GM12878 (cell line): ENCODE results near the gene EEF1A2. TPM values are rescaled to one million over a fixed set of nuclear protein-coding genes. Genes with fewer than 3 reads are reported as not detected.

Experiments
- ATAC-seq: fragments of 200-7000 bp; cut with Tn5 transposase; 3 replicates; pipeline ENCODE4 v1.9.1; 2020; ENCODE audit warnings: mild to moderate bottlenecking, moderate library complexity
- BruUV-seq: library from RNA; stranded (reverse); fragments of 400-500 nt; replicated peaks from 2 replicates; lab custom pipeline; 2021; lab: Mats Ljungman, UMichigan
- CTCF ChIA-PET: fragments of 300-600 bp; sonication (Branson Sonifier 250); formaldehyde crosslinking; extraction: SDS; loops from one replicate; lab custom pipeline; 2021; ENCODE audit warnings: inconsistent platforms; lab: Yijun Ruan, JAX
- POLR2A ChIA-PET: fragments of 350-600 bp; formaldehyde crosslinking; extraction: SDS; loops from one replicate; lab custom pipeline; 2021; ENCODE audit warnings: inconsistent platforms; lab: Charles Lee
- RAD21 ChIA-PET: fragments of 300-600 bp; sonication (Branson Sonifier 250); formaldehyde crosslinking; loops from one replicate; lab custom pipeline; 2023; ENCODE audit warnings: antibody characterized with exemption; ENCODE audit not compliant: unreplicated experiment; lab: Charles Lee
- SMC1A ChIA-PET: fragments of 300-600 bp; sonication (Branson Sonifier 250); formaldehyde crosslinking; loops from one replicate; lab custom pipeline; 2023; ENCODE audit not compliant: unreplicated experiment, uncharacterized antibody; lab: Charles Lee
- DNase-seq: peaks from one replicate; pipeline ENCODE4 v3.0.0-alpha.2; 2011; ENCODE audit warnings: low read depth, low spot score
- FAIRE-seq: peaks from 3 replicates; lab custom pipeline; 2011; peaks lifted over from hg19 to GRCh38; lab: Jason Lieb, UNC
- H2AFZ ChIP-seq: 2 replicates; pipeline ENCODE4 v1.6.0; 2011; ENCODE audit warnings: low read depth, low read length, control low read depth; ENCODE audit not compliant: control insufficient read depth
- H3K27ac ChIP-seq: 2 replicates; pipeline ENCODE4 v1.5.1; 2011; ENCODE audit warnings: control low read depth; ENCODE audit not compliant: control insufficient read depth, insufficient read depth
- H3K27me3 ChIP-seq, 2 experiments: replicated peaks in 1 of 2; 2 replicates each; pipeline versions ENCODE4 v1.6.0 to v1.6.1; 2011; ENCODE audit warnings: low read length in 1 of 2; ENCODE audit not compliant: control insufficient read depth in 2 of 2, insufficient read depth in 2 of 2
- H3K36me3 ChIP-seq, 2 experiments: 2 replicates each; pipeline ENCODE4 v1.5.1; 2011; ENCODE audit warnings: low read length in 1 of 2; ENCODE audit not compliant: control insufficient read depth in 2 of 2, insufficient read depth in 2 of 2
- H3K4me1 ChIP-seq: 2 replicates; pipeline ENCODE4 v1.6.1; 2011; ENCODE audit warnings: mild to moderate bottlenecking, low read length, moderate library complexity, mixed read lengths; ENCODE audit not compliant: control insufficient read depth, insufficient read depth
- H3K4me2 ChIP-seq: 2 replicates; pipeline ENCODE4 v1.6.0; 2011; ENCODE audit warnings: control low read depth; ENCODE audit not compliant: control insufficient read depth, insufficient read depth
- H3K4me3 ChIP-seq: fragments of 200-600 bp; sonication (generic); 2 replicates; pipeline ENCODE4 v1.5.1; 2016
- H3K79me2 ChIP-seq: 2 replicates; pipeline ENCODE4 v1.6.0; 2011; ENCODE audit warnings: low read length; ENCODE audit not compliant: control insufficient read depth, insufficient read depth
- H3K9ac ChIP-seq: 2 replicates; pipeline ENCODE4 v1.8.0; 2011; ENCODE audit warnings: low read length, control low read depth, mixed read lengths; ENCODE audit not compliant: control insufficient read depth, insufficient read depth
- H3K9me3 ChIP-seq: replicated peaks from 3 replicates; pipeline ENCODE4 v1.5.1; 2011; ENCODE audit warnings: mild to moderate bottlenecking, low read length; ENCODE audit not compliant: control insufficient read depth, insufficient read depth
- H4K20me1 ChIP-seq: 2 replicates; pipeline ENCODE4 v1.6.0; 2011; ENCODE audit not compliant: control insufficient read depth, insufficient read depth
- HDAC6 ChIP-seq: fragments of 200-600 bp; sonication (generic); IDR thresholded peaks from one replicate; pipeline ENCODE4 v1.8.0; 2017; ENCODE audit warnings: antibody characterized with exemption; ENCODE audit not compliant: unreplicated experiment
- POLR2A ChIP-seq: IDR thresholded peaks from 2 replicates; pipeline ENCODE4 v1.6.1; 2011; ENCODE audit warnings: low read depth, mild to moderate bottlenecking, low read length
- POLR2AphosphoS5 ChIP-seq: IDR thresholded peaks from 2 replicates; pipeline ENCODE4 v1.6.1; 2011; ENCODE audit warnings: mild to moderate bottlenecking, low read length, inconsistent platforms
- SREBF2 ChIP-seq: IDR thresholded peaks from 2 replicates; pipeline ENCODE4 v1.6.1; 2012; ENCODE audit warnings: mild to moderate bottlenecking, low read length
- SUPT20H ChIP-seq: IDR thresholded peaks from 2 replicates; pipeline ENCODE4 v1.6.1; 2011; ENCODE audit warnings: low read depth, mild to moderate bottlenecking, low read length, moderate library complexity, borderline replicate concordance; ENCODE audit not compliant: control insufficient read depth
- SUZ12 ChIP-seq: fragments of 200-600 bp; sonication (generic); IDR thresholded peaks from one replicate; pipeline ENCODE4 v1.6.1; 2018; ENCODE audit warnings: antibody characterized with exemption, mild to moderate bottlenecking; ENCODE audit not compliant: unreplicated experiment
- TARDBP ChIP-seq: IDR thresholded peaks from 2 replicates; pipeline ENCODE4 v1.6.1; 2016; ENCODE audit warnings: borderline replicate concordance
- ZBED1 ChIP-seq: IDR thresholded peaks from 2 replicates; pipeline ENCODE4 v1.6.1; 2016; ENCODE audit warnings: borderline replicate concordance
- WGBS: methylation state at CpG from one replicate; pipeline ENCODE4 v1.1.6; 2016; ENCODE audit warnings: low lambda C conversion rate; ENCODE audit not compliant: insufficient replicate concordance, insufficient coverage; ENCODE audit errors: missing lambda C conversion rate; 5-methylcytosine and 5-hydroxymethylcytosine counted together
- in situ Hi-C: fragments of 300-500 bp; cut with MboI; formaldehyde crosslinking; loops from 9 replicates; pipeline ENCODE4 v1.14.3; 2018; ENCODE audit warnings: mixed read lengths
- intact Hi-C: fragments of 100-400 bp; cut with micrococcal nuclease; formaldehyde crosslinking; loops from one replicate; pipeline ENCODE4 v1.14.2; 2022; ENCODE audit not compliant: unreplicated experiment
- polyA plus RNA-seq, 11 experiments: library from polyadenylated mRNA; depleted of rRNA in 4 of 11; unstranded in 6 of 11; stranded (reverse) in 5 of 11; fragments of >200 nt; fragmentation: Nextera tagmentation in 4 of 11; fragmentation: Illumina TruSeq in 1 of 11; extraction: Ambion mirVana in 4 of 11; extraction: Trizol in 1 of 11; gene quantifications; 1 replicate in 1 of 11; 2 replicates in 10 of 11; pipeline versions ENCODE4 v1.2.1 to v1.2.3, GENCODE V29; 2011 to 2016; ENCODE audit warnings: inconsistent platforms in 2 of 11, missing spikeins in 2 of 11, low read depth in 1 of 11
- total RNA-seq, 4 experiments: library from RNA; depleted of rRNA in 3 of 4; stranded (reverse); fragments of >200 nt in 3 of 4; fragmentation: Illumina TruSeq in 1 of 4; extraction: Trizol in 1 of 4; gene quantifications; 2 replicates each; pipeline versions ENCODE4 v1.2.1 to v1.2.3, GENCODE V29; 2013 to 2021
- TF ChIP-seq, protein P1 (sequence below): fragments of 450-650 bp; IDR thresholded peaks from 2 replicates; pipeline ENCODE4 v1.6.1; 2017; ENCODE audit warnings: mild to moderate bottlenecking
- TF ChIP-seq, protein P2 (sequence below): fragments of 450-650 bp; formaldehyde crosslinking; IDR thresholded peaks from 2 replicates; pipeline ENCODE4 v1.4.0; 2022; ENCODE audit warnings: mild to moderate bottlenecking, moderate library complexity

EEF1A2 gene
- total and polyA plus RNA-seq, 10 of the 15 experiments (the other 5 are each of a cell fraction or from before 2014, with no cell fraction given), result 0.56 TPM; not detected in 9

DNA sequence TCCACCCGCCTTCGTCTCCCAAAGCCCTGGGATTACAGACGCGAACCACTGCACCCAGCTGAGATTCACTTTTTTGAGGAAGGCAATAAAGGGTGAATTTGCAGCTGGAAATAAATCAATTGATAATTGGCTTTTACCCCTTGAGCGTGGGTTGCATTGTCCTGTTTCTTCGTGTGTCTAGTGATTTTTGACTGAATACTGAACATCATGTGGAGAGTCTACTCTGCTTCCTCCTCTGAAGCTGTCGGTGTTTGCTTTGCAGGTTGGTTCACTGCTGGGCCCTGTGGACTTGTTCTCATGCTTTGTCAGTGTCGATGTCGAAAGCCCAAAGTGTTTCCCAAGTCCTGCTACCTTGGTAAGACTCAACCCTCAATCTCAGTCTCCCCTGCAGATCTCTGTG is 5.8 kb upstream of the EEF1A2 start:
- H3K4me2 ChIP-seq, result no peak overlapping the region
- no peaks in the 10 kb centered on the region for H4K20me1 ChIP-seq
- no peak for DNase-seq
- H3K4me1 ChIP-seq, result no peaks in the 10 kb centered on the region
- H3K36me3 ChIP-seq, result no peaks in the 10 kb centered on the region
- no peaks in the 10 kb centered on the region; a peak in 2 of 4 replicates for H3K27me3 ChIP-seq
- POLR2A ChIA-PET, result no interaction called here
- no TSS peak for BruUV-seq
- no peaks in the 10 kb centered on the region; the same call in 2 of the 3 replicates for H3K9me3 ChIP-seq
- CTCF ChIA-PET, result interaction anchor here (1.0 to 1.2 kb wide), 2 partner anchors 8 to 33 kb away, joined by 3 to 5 read pairs; no protein-coding TSS in a partner anchor
- H3K79me2 ChIP-seq, result no peaks in the 10 kb centered on the region
- intact Hi-C loops (no loop called here), in situ Hi-C loops (no loop called here)
- no peak overlapping the region for H3K4me3 ChIP-seq
- H3K9ac ChIP-seq, result no peak overlapping the region
- 55% methylated on average over 9 of the region's 9 CpGs for WGBS
- H3K27ac ChIP-seq, result no peak overlapping the region
- H2AFZ ChIP-seq, result no peak overlapping the region
- no peak for FAIRE-seq
- RAD21 ChIA-PET, result no interaction called here
- SMC1A ChIA-PET, result no interaction called here
- no peak for ATAC-seq
- no peak for TF ChIP-seq TARDBP
- TF ChIP-seq, protein P1, sequence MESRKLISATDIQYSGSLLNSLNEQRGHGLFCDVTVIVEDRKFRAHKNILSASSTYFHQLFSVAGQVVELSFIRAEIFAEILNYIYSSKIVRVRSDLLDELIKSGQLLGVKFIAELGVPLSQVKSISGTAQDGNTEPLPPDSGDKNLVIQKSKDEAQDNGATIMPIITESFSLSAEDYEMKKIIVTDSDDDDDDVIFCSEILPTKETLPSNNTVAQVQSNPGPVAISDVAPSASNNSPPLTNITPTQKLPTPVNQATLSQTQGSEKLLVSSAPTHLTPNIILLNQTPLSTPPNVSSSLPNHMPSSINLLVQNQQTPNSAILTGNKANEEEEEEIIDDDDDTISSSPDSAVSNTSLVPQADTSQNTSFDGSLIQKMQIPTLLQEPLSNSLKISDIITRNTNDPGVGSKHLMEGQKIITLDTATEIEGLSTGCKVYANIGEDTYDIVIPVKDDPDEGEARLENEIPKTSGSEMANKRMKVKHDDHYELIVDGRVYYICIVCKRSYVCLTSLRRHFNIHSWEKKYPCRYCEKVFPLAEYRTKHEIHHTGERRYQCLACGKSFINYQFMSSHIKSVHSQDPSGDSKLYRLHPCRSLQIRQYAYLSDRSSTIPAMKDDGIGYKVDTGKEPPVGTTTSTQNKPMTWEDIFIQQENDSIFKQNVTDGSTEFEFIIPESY, result no peak
- TF ChIP-seq ZBED1, result no peak
- TF ChIP-seq POLR2AphosphoS5, result no peak
- TF ChIP-seq SUZ12, result no peak
- no peak for TF ChIP-seq HDAC6
- no peak for TF ChIP-seq POLR2A
- TF ChIP-seq SREBF2, result no peak
- TF ChIP-seq, protein P2, sequence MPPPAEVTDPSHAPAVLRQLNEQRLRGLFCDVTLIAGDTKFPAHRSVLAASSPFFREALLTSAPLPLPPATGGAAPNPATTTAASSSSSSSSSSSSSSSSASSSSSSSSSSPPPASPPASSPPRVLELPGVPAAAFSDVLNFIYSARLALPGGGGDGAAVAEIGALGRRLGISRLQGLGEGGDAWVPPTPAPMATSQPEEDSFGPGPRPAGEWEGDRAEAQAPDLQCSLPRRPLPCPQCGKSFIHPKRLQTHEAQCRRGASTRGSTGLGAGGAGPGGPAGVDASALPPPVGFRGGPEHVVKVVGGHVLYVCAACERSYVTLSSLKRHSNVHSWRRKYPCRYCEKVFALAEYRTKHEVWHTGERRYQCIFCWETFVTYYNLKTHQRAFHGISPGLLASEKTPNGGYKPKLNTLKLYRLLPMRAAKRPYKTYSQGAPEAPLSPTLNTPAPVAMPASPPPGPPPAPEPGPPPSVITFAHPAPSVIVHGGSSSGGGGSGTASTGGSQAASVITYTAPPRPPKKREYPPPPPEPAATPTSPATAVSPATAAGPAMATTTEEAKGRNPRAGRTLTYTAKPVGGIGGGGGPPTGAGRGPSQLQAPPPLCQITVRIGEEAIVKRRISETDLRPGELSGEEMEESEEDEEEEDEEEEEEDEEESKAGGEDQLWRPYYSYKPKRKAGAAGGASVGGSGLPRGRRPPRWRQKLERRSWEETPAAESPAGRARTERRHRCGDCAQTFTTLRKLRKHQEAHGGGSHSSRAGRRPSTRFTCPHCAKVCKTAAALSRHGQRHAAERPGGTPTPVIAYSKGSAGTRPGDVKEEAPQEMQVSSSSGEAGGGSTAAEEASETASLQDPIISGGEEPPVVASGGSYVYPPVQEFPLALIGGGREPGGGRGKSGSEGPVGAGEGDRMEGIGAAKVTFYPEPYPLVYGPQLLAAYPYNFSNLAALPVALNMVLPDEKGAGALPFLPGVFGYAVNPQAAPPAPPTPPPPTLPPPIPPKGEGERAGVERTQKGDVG (CRISPR knock-in tag), result no peak
- TF ChIP-seq SUPT20H, result no peak
